H9 (cell line): ENCODE data around the gene FAM200C. TPM values are rescaled to one million over a fixed set of nuclear protein-coding genes. Genes with fewer than 3 reads are reported as not detected.

Source experiments
- DNase-seq: peaks from one replicate; pipeline ENCODE4 v3.0.0-alpha.2; 2017
- H2AFZ ChIP-seq: one replicate; pipeline ENCODE4 v1.6.1; 2013; ENCODE audit warnings: mild to moderate bottlenecking, low read length, control low read depth, moderate library complexity
- H2AK5ac ChIP-seq: 2 replicates; pipeline ENCODE4 v1.6.1; 2013; ENCODE audit warnings: low read length, control low read depth, mixed read lengths; ENCODE audit not compliant: insufficient read length
- H2BK120ac ChIP-seq: one replicate; pipeline ENCODE4 v1.6.1; 2013; ENCODE audit warnings: low read depth, mild to moderate bottlenecking, low read length, control low read depth, inconsistent platforms; ENCODE audit not compliant: poor library complexity, severe bottlenecking
- H2BK12ac ChIP-seq: 2 replicates; pipeline ENCODE4 v1.6.1; 2013; ENCODE audit warnings: low read length, control low read depth, mixed read lengths, low read depth; ENCODE audit not compliant: insufficient read length
- H2BK15ac ChIP-seq: 2 replicates; pipeline ENCODE4 v1.6.1; 2013; ENCODE audit warnings: low read depth, low read length, control low read depth
- H2BK20ac ChIP-seq: one replicate; pipeline ENCODE4 v1.6.1; 2013; ENCODE audit warnings: low read depth, mild to moderate bottlenecking, low read length, control low read depth, inconsistent platforms; ENCODE audit not compliant: poor library complexity, severe bottlenecking
- H2BK5ac ChIP-seq: 2 replicates; pipeline ENCODE4 v1.6.1; 2013; ENCODE audit warnings: low read length, control low read depth, mixed read lengths; ENCODE audit not compliant: insufficient read length
- H3K14ac ChIP-seq: 2 replicates; pipeline ENCODE4 v1.6.1; 2013; ENCODE audit warnings: low read length, control low read depth; ENCODE audit not compliant: insufficient read depth
- H3K18ac ChIP-seq: 2 replicates; pipeline ENCODE4 v1.6.1; 2013; ENCODE audit warnings: low read depth, mild to moderate bottlenecking, mixed read lengths, low read length, control low read depth; ENCODE audit not compliant: insufficient read length
- H3K23ac ChIP-seq: 2 replicates; pipeline ENCODE4 v1.6.1; 2013; ENCODE audit warnings: low read length, control low read depth, mixed read lengths, low read depth; ENCODE audit not compliant: insufficient read length
- H3K23me2 ChIP-seq: 2 replicates; pipeline ENCODE4 v1.6.1; 2013; ENCODE audit warnings: low read depth, mild to moderate bottlenecking, mixed read lengths, low read length, control low read depth; ENCODE audit not compliant: insufficient read length, poor library complexity, severe bottlenecking
- H3K27ac ChIP-seq: 2 replicates; pipeline ENCODE4 v1.5.1; 2013; ENCODE audit warnings: low read length, control low read depth, mixed read lengths, low read depth; ENCODE audit not compliant: insufficient read length
- H3K27me3 ChIP-seq: 2 replicates; pipeline ENCODE4 v1.6.1; 2013; ENCODE audit warnings: low read length, control low read depth, inconsistent platforms; ENCODE audit not compliant: insufficient read depth
- H3K4ac ChIP-seq: 2 replicates; pipeline ENCODE4 v1.6.1; 2013; ENCODE audit warnings: low read depth, mild to moderate bottlenecking, control low read depth, inconsistent platforms, low read length, moderate library complexity
- H3K4me1 ChIP-seq: 2 replicates; pipeline ENCODE4 v1.6.1; 2013; ENCODE audit warnings: low read length, control low read depth, inconsistent platforms; ENCODE audit not compliant: insufficient read depth
- H3K4me2 ChIP-seq: 2 replicates; pipeline ENCODE4 v1.6.1; 2013; ENCODE audit warnings: low read length, control low read depth, mixed read lengths; ENCODE audit not compliant: insufficient read length, insufficient read depth
- H3K56ac ChIP-seq: 2 replicates; pipeline ENCODE4 v1.6.1; 2013; ENCODE audit warnings: low read depth, mild to moderate bottlenecking, mixed read lengths, low read length, control low read depth; ENCODE audit not compliant: insufficient read length
- H3K79me1 ChIP-seq: 2 replicates; pipeline ENCODE4 v1.6.1; 2013; ENCODE audit warnings: low read depth, mild to moderate bottlenecking, moderate library complexity, low read length, control low read depth, inconsistent platforms; ENCODE audit not compliant: insufficient read depth, poor library complexity, severe bottlenecking
- H3K79me2 ChIP-seq: 2 replicates; pipeline ENCODE4 v1.6.1; 2013; ENCODE audit warnings: low read length, control low read depth, inconsistent platforms; ENCODE audit not compliant: insufficient read depth
- H3K9ac ChIP-seq: 2 replicates; pipeline ENCODE4 v1.6.1; 2013; ENCODE audit warnings: low read length, control low read depth, mixed read lengths; ENCODE audit not compliant: insufficient read length; ENCODE audit errors: extremely low read depth
- H3K9me3 ChIP-seq: one replicate; pipeline ENCODE4 v1.6.1; 2013; ENCODE audit warnings: low read depth, low read length, inconsistent platforms; ENCODE audit not compliant: control insufficient read depth
- H3T11ph ChIP-seq: one replicate; pipeline ENCODE4 v1.6.1; 2013; ENCODE audit warnings: mild to moderate bottlenecking, low read length, control low read depth, inconsistent platforms
- H4K20me1 ChIP-seq: one replicate; pipeline ENCODE4 v1.6.1; 2013; ENCODE audit not compliant: control insufficient read depth, insufficient read length, insufficient read depth
- H4K5ac ChIP-seq: 2 replicates; pipeline ENCODE4 v1.6.1; 2013; ENCODE audit warnings: low read depth, mild to moderate bottlenecking, mixed read lengths, low read length, control low read depth; ENCODE audit not compliant: insufficient read length
- H4K8ac ChIP-seq: replicated peaks from 2 replicates; pipeline ENCODE4 v1.6.1; 2013; ENCODE audit warnings: low read length, control low read depth, mixed read lengths, low read depth; ENCODE audit not compliant: insufficient read length
- H4K91ac ChIP-seq: 2 replicates; pipeline ENCODE4 v1.6.1; 2013; ENCODE audit warnings: low read depth, mild to moderate bottlenecking, moderate library complexity, mixed read lengths, low read length, control low read depth; ENCODE audit not compliant: insufficient read length
- H3K27ac Mint-ChIP-seq, 3 experiments: 2 replicates in 2 of 3; 3 replicates in 1 of 3; pipeline ENCODE4 v1.8.0; 2020 to 2021; ENCODE audit warnings: mixed read lengths in 3 of 3, mild to moderate bottlenecking in 1 of 3, moderate library complexity in 1 of 3
- H3K27me3 Mint-ChIP-seq: 2 replicates; pipeline ENCODE4 v1.8.0; 2021; ENCODE audit warnings: low read depth, mild to moderate bottlenecking, moderate library complexity, mixed read lengths
- H3K36me3 Mint-ChIP-seq, 3 experiments: 2 replicates in 2 of 3; 3 replicates in 1 of 3; pipeline ENCODE4 v1.8.0; 2020 to 2021; ENCODE audit warnings: low read depth in 3 of 3, mixed read lengths in 3 of 3; ENCODE audit not compliant: insufficient read depth in 1 of 3
- H3K4me1 Mint-ChIP-seq, 2 experiments: 2 replicates each; pipeline ENCODE4 v1.8.0; 2020; ENCODE audit warnings: mixed read lengths in 2 of 2
- H3K4me3 Mint-ChIP-seq, 2 experiments: 2 replicates in 1 of 2; 3 replicates in 1 of 2; pipeline ENCODE4 v1.8.0; 2020 to 2021; ENCODE audit warnings: mild to moderate bottlenecking in 2 of 2, mixed read lengths in 2 of 2, moderate library complexity in 1 of 2
- H3K9me3 Mint-ChIP-seq, 2 experiments: 2 replicates in 1 of 2; 3 replicates in 1 of 2; pipeline ENCODE4 v1.8.0; 2020; ENCODE audit warnings: mild to moderate bottlenecking in 2 of 2, mixed read lengths in 2 of 2, moderate library complexity in 1 of 2
- CTCF ChIP-seq: fragments of 200-600 bp; sonication (generic); conservative IDR thresholded peaks from 3 replicates; pipeline ENCODE4 v1.8.0; 2021; ENCODE audit warnings: antibody characterized with exemption, mild to moderate bottlenecking
- WGBS: extraction: QIAGEN DNeasy Blood & Tissue Kit; methylation state at CpG from one replicate; pipeline ENCODE4 v1.1.7; 2013; ENCODE audit warnings: missing lambda C conversion rate, low lambda C conversion rate, mixed read lengths; ENCODE audit not compliant: insufficient read length; ENCODE audit errors: extremely low coverage; 5-methylcytosine and 5-hydroxymethylcytosine counted together
- total RNA-seq: library from RNA; stranded (reverse); gene quantifications from 2 replicates; pipeline ENCODE4 v1.2.1, GENCODE V29; 2021

FAM200C gene
- total RNA-seq, 1 experiment from 2014 or later = 4.3 TPM

GRCh38 chr5:160357394-160357793 lies 42.5 kb downstream of the FAM200C start:
- no peaks in the 10 kb centered on the region for H3K9me3 ChIP-seq
- TF ChIP-seq CTCF = no peak
- H2BK5ac ChIP-seq = no peak overlapping the region
- H3K4ac ChIP-seq = no peak overlapping the region
- H3K9me3 Mint-ChIP-seq = no peaks in the 10 kb centered on the region
- H3K4me1 ChIP-seq = 0 out of 2 replicates have a peak, but pooled peaks cover 2% of the 10 kb centered on the region
- WGBS = no CpG with 5 or more reads among the region's 7 CpGs
- H3K23ac ChIP-seq = no peak overlapping the region
- no peak overlapping the region for H3K14ac ChIP-seq
- no peak for DNase-seq
- no peak overlapping the region for H3K4me2 ChIP-seq
- H3K4me3 Mint-ChIP-seq = no peak overlapping the region
- no peak overlapping the region for H3T11ph ChIP-seq
- H3K23me2 ChIP-seq = no peaks in the 10 kb centered on the region
- no peak overlapping the region for H2BK120ac ChIP-seq
- H3K79me2 ChIP-seq = no peaks in the 10 kb centered on the region
- H3K4me1 Mint-ChIP-seq = peaks cover 7 to 20% of the 10 kb centered on the region in 2 experiments
- H3K27me3 ChIP-seq = no peaks in the 10 kb centered on the region
- H4K20me1 ChIP-seq = no peaks in the 10 kb centered on the region
- no peak overlapping the region for H3K27ac Mint-ChIP-seq
- no peaks in the 10 kb centered on the region for H3K36me3 Mint-ChIP-seq
- H2AFZ ChIP-seq = no peak overlapping the region
- no peak overlapping the region for H2AK5ac ChIP-seq
- no peaks in the 10 kb centered on the region for H3K79me1 ChIP-seq
- no peak overlapping the region for H2BK12ac ChIP-seq
- no peak overlapping the region for H3K9ac ChIP-seq
- H3K56ac ChIP-seq = no peak overlapping the region
- H3K27me3 Mint-ChIP-seq = peaks cover 3% of the 10 kb centered on the region
- no peak overlapping the region for H4K91ac ChIP-seq
- H3K27ac ChIP-seq = no peak overlapping the region
- no peak overlapping the region for H3K18ac ChIP-seq
- no peak overlapping the region for H2BK15ac ChIP-seq
- H4K8ac ChIP-seq = no peak overlapping the region
- no peak overlapping the region for H4K5ac ChIP-seq
- H2BK20ac ChIP-seq = no peak overlapping the region
